ENCODE results near the gene CACFD1. TPM values are rescaled to one million over a fixed set of nuclear protein-coding genes. Genes with fewer than 3 reads are reported as not detected.

The CACFD1 gene
- total and polyA plus RNA-seq, 3 donors from 2014 or later = 34.7 to 47.9 (median 43.3) TPM

DNA sequence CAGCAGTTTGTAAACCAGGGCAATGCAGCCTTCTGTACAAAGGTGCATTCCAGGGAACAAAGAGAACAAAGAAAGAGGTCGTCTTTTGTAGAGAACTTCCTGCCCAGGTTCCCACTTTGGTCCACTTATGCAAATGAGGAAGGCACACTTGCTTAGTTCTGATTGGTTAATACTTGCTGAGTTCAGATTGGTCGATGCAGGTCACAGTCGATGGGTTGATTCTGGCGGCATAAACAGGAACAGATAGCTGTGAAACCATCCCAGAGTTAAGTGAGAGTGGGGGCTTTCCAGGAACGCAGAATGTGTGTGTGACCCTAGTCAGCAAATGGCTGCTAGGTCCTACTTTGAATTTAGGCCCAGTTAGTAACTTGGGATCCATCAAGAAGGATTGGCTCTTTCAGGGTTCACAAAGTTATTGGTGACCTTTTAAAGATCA is 39.4 kb upstream of the CACFD1 start:
- 63 to 65% methylated on average over 5 of the region's 5 CpGs for WGBS, 2 donors
- no peak overlapping the region for H3K4me3 ChIP-seq
- TF ChIP-seq, protein P1, sequence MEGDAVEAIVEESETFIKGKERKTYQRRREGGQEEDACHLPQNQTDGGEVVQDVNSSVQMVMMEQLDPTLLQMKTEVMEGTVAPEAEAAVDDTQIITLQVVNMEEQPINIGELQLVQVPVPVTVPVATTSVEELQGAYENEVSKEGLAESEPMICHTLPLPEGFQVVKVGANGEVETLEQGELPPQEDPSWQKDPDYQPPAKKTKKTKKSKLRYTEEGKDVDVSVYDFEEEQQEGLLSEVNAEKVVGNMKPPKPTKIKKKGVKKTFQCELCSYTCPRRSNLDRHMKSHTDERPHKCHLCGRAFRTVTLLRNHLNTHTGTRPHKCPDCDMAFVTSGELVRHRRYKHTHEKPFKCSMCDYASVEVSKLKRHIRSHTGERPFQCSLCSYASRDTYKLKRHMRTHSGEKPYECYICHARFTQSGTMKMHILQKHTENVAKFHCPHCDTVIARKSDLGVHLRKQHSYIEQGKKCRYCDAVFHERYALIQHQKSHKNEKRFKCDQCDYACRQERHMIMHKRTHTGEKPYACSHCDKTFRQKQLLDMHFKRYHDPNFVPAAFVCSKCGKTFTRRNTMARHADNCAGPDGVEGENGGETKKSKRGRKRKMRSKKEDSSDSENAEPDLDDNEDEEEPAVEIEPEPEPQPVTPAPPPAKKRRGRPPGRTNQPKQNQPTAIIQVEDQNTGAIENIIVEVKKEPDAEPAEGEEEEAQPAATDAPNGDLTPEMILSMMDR (IDR thresholded peaks at IDR 0.05) = no peak
- no peak for TF ChIP-seq POLR2A (IDR thresholded peaks at IDR 0.05)
- no peaks in the 10 kb centered on the region for H3K27me3 ChIP-seq
- H3K36me3 ChIP-seq (ENCODE audit: low read depth, missing control alignments) = no peaks in the 10 kb centered on the region
- H3K4me1 ChIP-seq = peaks cover 10% of the 10 kb centered on the region
- H3K27ac ChIP-seq = no peak overlapping the region
- no peaks in the 10 kb centered on the region for H3K9me3 ChIP-seq
- DNase-seq = no peak
- intact Hi-C loops (cut with DNase I; ENCODE audit: low total_unique reads) = no loop called here

DNA sequence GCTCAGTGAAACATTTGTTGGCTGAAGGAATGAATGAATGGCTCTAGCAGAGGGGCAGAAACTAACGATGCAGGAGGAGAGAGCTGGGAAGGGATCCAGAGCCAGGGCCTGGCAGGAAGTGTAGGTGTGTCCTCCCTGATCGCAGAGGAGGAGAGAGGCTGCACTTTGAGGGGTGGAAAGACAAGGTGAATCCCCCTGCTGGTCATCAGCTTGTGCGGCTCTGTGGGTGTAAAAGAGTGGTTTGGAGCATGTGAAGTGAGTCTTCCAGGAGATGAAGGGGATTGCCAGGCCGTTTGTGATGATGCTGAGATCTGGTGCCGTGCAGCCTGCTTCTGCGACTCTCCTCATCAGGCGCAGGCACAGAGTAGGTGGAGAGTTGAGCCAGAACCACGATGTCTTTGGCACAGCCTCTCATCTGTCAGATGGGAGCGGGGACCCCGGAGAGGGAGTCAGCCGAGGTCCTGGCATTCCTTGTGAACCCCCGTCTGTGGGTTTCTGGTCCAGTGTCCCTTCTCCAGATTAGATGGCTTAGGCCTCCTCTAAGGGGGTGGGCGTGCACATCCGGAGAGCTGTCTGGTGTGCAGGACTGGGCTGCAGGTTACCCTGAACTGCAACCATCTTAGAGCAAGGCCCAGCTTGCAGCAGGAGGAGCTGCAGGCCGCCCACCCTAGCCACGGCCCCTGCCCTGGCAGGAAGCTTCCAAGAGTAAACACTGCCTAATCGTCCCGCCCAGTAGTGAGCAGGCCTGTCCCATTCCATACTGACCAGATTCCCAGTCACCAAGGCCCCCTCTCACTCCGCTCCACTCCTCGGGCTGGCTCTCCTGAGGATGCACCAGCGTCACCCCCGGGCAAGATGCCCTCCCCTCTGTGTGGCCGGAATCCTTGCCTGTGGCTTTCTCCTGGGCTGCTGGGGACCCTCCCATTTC is 37.9 kb upstream of the CACFD1 start, which contains the start of gene ADAMTS13:
ADAMTS13 (plus strand) TSS at position 753 of the 928 bp plus-strand sequence; CDS start at position 830, 77 bp downstream.
- Histone ChIP-seq H3K9me3 (no peaks in the 10 kb centered on the region), H3K36me3 (ENCODE audit: low read depth, missing control alignments) (no peaks in the 10 kb centered on the region), H3K27me3 (no peaks in the 10 kb centered on the region), H3K27ac (no peak within 1 kb of the TSS), H3K4me1 (peaks cover 4% of the 10 kb centered on the region), H3K4me3 (no peak within 1 kb of the TSS)
- WGBS, 2 donors = 70 to 75% methylated on average over 16 to 23 of the region's 23 CpGs
- no peak for DNase-seq
- no peak for TF ChIP-seq POLR2A (IDR thresholded peaks at IDR 0.05)
- TF ChIP-seq, protein P1 (IDR thresholded peaks at IDR 0.05) = no peak
- intact Hi-C loops (cut with DNase I; ENCODE audit: low total_unique reads) = no loop called here

DNA sequence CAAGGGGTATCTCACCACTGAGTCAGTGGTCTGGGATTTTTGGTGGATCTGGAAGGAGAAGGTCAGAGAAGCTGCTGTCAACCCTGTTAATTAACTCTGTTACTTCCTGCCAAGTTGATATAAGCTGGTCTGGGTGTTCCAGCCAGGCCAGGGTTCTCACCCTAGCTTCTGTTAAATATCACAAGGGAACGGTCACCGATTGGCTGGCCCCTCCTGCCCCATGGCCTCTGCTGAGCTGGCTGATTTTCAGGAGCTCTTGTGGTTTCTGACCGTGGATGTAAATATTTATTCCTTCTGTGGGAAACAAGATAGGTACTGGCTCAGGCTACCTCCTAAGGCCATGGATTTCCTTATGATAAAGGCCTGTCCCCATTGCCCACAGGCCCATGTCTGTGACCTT is 36.6 kb upstream of the CACFD1 start:
- intact Hi-C loops (cut with DNase I; ENCODE audit: low total_unique reads) = no loop called here
- DNase-seq = no peak
- no peak overlapping the region for H3K4me3 ChIP-seq
- 61 to 64% methylated on average over 3 of the region's 3 CpGs for WGBS, 2 donors
- H3K9me3 ChIP-seq = no peaks in the 10 kb centered on the region
- no peaks in the 10 kb centered on the region for H3K27me3 ChIP-seq
- no peak for TF ChIP-seq POLR2A (IDR thresholded peaks at IDR 0.05)
- TF ChIP-seq, protein P1 (IDR thresholded peaks at IDR 0.05) = no peak
- H3K27ac ChIP-seq = no peak overlapping the region
- no peaks in the 10 kb centered on the region for H3K4me1 ChIP-seq
- no peaks in the 10 kb centered on the region for H3K36me3 ChIP-seq (ENCODE audit: low read depth, missing control alignments)

DNA sequence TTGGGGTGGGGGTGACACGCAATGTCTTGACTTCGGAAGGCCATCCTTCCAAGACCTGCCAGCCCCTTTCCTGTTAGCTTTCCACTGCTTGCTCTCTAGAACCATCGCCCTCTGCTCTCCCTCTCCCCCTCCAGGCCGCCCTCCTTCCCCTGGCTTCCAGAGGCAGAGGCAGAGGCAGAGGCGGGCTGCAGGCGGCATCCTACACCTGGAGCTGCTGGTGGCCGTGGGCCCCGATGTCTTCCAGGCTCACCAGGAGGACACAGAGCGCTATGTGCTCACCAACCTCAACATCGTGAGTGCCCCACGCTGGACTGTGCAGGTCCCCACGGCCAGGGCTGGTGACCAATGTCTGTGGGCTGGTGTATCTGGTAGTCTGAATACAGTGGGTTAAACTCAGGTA is 35.6 kb upstream of the CACFD1 start:
- Histone ChIP-seq H3K4me3 (no peak overlapping the region), H3K9me3 (no peaks in the 10 kb centered on the region), H3K4me1 (no peaks in the 10 kb centered on the region), H3K36me3 (ENCODE audit: low read depth, missing control alignments) (no peaks in the 10 kb centered on the region), H3K27me3 (no peaks in the 10 kb centered on the region), H3K27ac (no peak overlapping the region)
- intact Hi-C loops (cut with DNase I; ENCODE audit: low total_unique reads) = no loop called here
- DNase-seq = no peak
- 93 to 95% methylated on average over 12 of the region's 12 CpGs for WGBS, 2 donors
- TF ChIP-seq, protein P1 (IDR thresholded peaks at IDR 0.05) = no peak
- TF ChIP-seq POLR2A (IDR thresholded peaks at IDR 0.05) = no peak

All from testis (tissue), 3 donors.